MM.1S (cell line): ENCODE results near the gene THRB.

Source experiments
- CTCF ChIP-seq: fragments of 300-600 bp; sonication (generic); IDR thresholded peaks from 2 replicates; pipeline ENCODE4 v1.5.1; 2016; ENCODE audit warnings: antibody characterized with exemption, low read length, mixed read lengths
- EZH2 ChIP-seq: fragments of 300-600 bp; sonication (generic); optimal IDR thresholded peaks from 2 replicates; pipeline ENCODE3; 2017; ENCODE audit warnings: low read depth, mild to moderate bottlenecking, antibody characterized with exemption, low read length, mixed read lengths
- EZH2phosphoT487 ChIP-seq: fragments of 300-600 bp; sonication (generic); IDR thresholded peaks from 2 replicates; pipeline ENCODE4 v1.6.1; 2018; ENCODE audit warnings: antibody characterized with exemption, low read length

GRCh38 chr3:24181256-24181655 lies 313.4 kb downstream of the THRB start:
- no peak for TF ChIP-seq CTCF
- TF ChIP-seq EZH2 = no peak
- TF ChIP-seq EZH2phosphoT487 = no peak
